ENCODE measurements around the gene BBOX1. TPM values are rescaled to one million over a fixed set of nuclear protein-coding genes. Genes with fewer than 3 reads are reported as not detected.

Gene BBOX1
- 2.5 TPM for total RNA-seq

GRCh38 chr11:27040302-27041115 lies at the start of gene BBOX1:
Gene BBOX1 (plus strand): TSS chr11:27040815. CDS start chr11:27055431, 14,616 bp downstream.

DNA sequence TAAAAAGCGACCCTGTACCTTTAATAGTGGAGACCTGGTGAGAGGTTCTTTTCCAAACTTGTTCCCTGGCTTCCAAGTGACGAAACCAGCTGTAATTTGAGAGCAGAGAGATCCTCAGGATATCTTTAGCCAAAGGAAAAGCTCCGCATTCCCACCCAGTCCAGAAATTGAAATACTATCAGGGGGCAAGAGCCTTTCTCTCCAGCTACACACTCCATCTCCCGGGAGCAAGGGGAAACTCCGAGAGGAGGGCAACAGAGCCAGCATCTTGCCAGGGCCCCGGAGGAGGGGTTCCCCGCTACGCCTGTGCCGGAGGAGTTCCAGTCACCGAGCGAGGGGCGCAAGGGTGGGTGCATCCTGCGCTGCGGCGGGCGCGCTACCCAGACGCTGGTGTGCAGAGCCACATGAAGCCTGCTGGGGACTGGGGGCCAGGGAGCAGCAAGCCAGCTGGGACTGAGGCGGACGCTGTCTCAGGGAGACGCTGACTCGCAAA lies 46.6 kb upstream of the BBOX1 start, which contains the start of gene FIBIN:
FIBIN (plus strand) TSS at position 148 of the 493 bp plus-strand sequence. CDS start 415 bp downstream, outside the sequence.

Other genes starting within 250 kb of the BBOX1 start
- 22.3 TPM for gene FIBIN, start 46.7 kb upstream of the BBOX1 start, total RNA-seq